Activated CD8-positive, alpha-beta T cell treated with anti-CD3 and anti-CD28 coated beads, Interleukin-2, amount 10 ng/mL, durations not matched to agents 7 days and 5 days (primary cell): ENCODE data around the gene DUSP5. TPM values are rescaled to one million over a fixed set of nuclear protein-coding genes. Genes with fewer than 3 reads are reported as not detected.

Experiments
- ATAC-seq: fragments of 150-1000 bp; cut with Tn5 transposase; one replicate; pipeline ENCODE4 v1.10.0; 2021; ENCODE audit warnings: moderate library complexity
- CTCF ChIA-PET: fragments of 350-600 bp; sonication (Branson Sonifier 250); formaldehyde crosslinking; loops from one replicate; lab custom pipeline; 2021; ENCODE audit warnings: antibody characterized with exemption; lab: Charles Lee
- POLR2A ChIA-PET: fragments of 350-600 bp; sonication (Branson Sonifier 250); formaldehyde crosslinking; loops from one replicate; lab custom pipeline; 2021; ENCODE audit warnings: antibody characterized with exemption; lab: Charles Lee
- DNase-seq: peaks from one replicate; pipeline ENCODE4 v3.0.0-alpha.2; 2020
- H3K27ac Mint-ChIP-seq: one replicate; pipeline ENCODE4 v1.8.0; 2021; ENCODE audit warnings: mild to moderate bottlenecking, mixed read lengths
- H3K27me3 Mint-ChIP-seq: one replicate; pipeline ENCODE4 v1.8.0; 2021; ENCODE audit warnings: low read depth, mixed read lengths
- H3K36me3 Mint-ChIP-seq: one replicate; pipeline ENCODE4 v1.8.0; 2021; ENCODE audit warnings: low read depth, mixed read lengths
- H3K4me1 Mint-ChIP-seq: one replicate; pipeline ENCODE4 v1.8.0; 2021; ENCODE audit warnings: low read depth, mixed read lengths
- H3K4me3 Mint-ChIP-seq: one replicate; pipeline ENCODE4 v1.8.0; 2021; ENCODE audit warnings: mild to moderate bottlenecking, mixed read lengths
- H3K9me3 Mint-ChIP-seq: one replicate; pipeline ENCODE4 v1.8.0; 2022; ENCODE audit warnings: mixed read lengths; ENCODE audit not compliant: insufficient read depth
- total RNA-seq, 2 experiments: library from RNA; stranded (reverse); gene quantifications; one replicate each; pipeline ENCODE4 v1.2.3, GENCODE V29; 2021

Gene DUSP5
- total RNA-seq, 2 experiments from 2014 or later, result 26.8 to 27.8 TPM

GRCh38 chr10:110483633-110484032 is 14.1 kb upstream of the DUSP5 start:
- CTCF ChIA-PET, result interaction anchor here (0.8 to 1.6 kb wide), 3 partner anchors 9 to 129 kb away, joined by 3 to 4 read pairs (median 3); no protein-coding TSS in a partner anchor
- Mint-ChIP-seq H3K36me3 (no peaks in the 10 kb centered on the region), H3K4me1 (peaks cover under 1% of the 10 kb centered on the region), H3K9me3 (no peaks in the 10 kb centered on the region), H3K27me3 (peaks cover 9% of the 10 kb centered on the region), H3K4me3 (no peak overlapping the region), H3K27ac (no peak overlapping the region)
- ATAC-seq (no peak), DNase-seq (no peak)
- POLR2A ChIA-PET, result no interaction called here

GRCh38 chr10:110485541-110485940 is 12.2 kb upstream of the DUSP5 start:
- no peak for ATAC-seq
- CTCF ChIA-PET, result interaction anchor here (1.2 to 1.4 kb wide), 2 partner anchors 61 to 131 kb away, joined by 3 to 6 read pairs; no protein-coding TSS in a partner anchor

GRCh38 chr10:110486680-110487410 is 10.9 kb upstream of the DUSP5 start:
- CTCF ChIA-PET, result interaction anchor here (1.2 kb wide), 1 partner anchor 60 kb away, joined by 3 read pairs; no protein-coding TSS in a partner anchor
- no peaks in the 10 kb centered on the region for H3K9me3 Mint-ChIP-seq
- no peak overlapping the region for H3K27ac Mint-ChIP-seq
- no peak overlapping the region for H3K4me3 Mint-ChIP-seq
- peaks cover 11% of the 10 kb centered on the region for H3K27me3 Mint-ChIP-seq
- no peaks in the 10 kb centered on the region for H3K36me3 Mint-ChIP-seq
- POLR2A ChIA-PET, result interaction anchor here (0.6 kb wide), 1 partner anchor 10 kb away, joined by 4 read pairs; no protein-coding TSS in a partner anchor
- H3K4me1 Mint-ChIP-seq, result peaks cover 9% of the 10 kb centered on the region
- ATAC-seq, result no peak
- no peak for DNase-seq

More at GRCh38 chr10:110485541-110485940, 12.2 kb upstream of the DUSP5 start:
- Mint-ChIP-seq H3K27me3 (peaks cover 14% of the 10 kb centered on the region), H3K4me1 (peaks cover 9% of the 10 kb centered on the region), H3K27ac (no peak overlapping the region), H3K4me3 (no peak overlapping the region), H3K9me3 (no peaks in the 10 kb centered on the region), H3K36me3 (no peaks in the 10 kb centered on the region)
- DNase-seq, result no peak
- POLR2A ChIA-PET, result no interaction called here

GRCh38 chr10:110487411-110488331 is 10.0 kb upstream of the DUSP5 start:
- peaks cover 9% of the 10 kb centered on the region for H3K27me3 Mint-ChIP-seq
- POLR2A ChIA-PET, result no interaction called here
- ATAC-seq, result no peak
- no peak overlapping the region for H3K27ac Mint-ChIP-seq
- H3K4me1 Mint-ChIP-seq, result peaks cover 9% of the 10 kb centered on the region
- no peaks in the 10 kb centered on the region for H3K9me3 Mint-ChIP-seq
- no peak for DNase-seq
- CTCF ChIA-PET, result interaction anchor here (1.0 to 1.2 kb wide), 2 partner anchors 59 kb away, joined by 3 to 4 read pairs; no protein-coding TSS in a partner anchor
- H3K4me3 Mint-ChIP-seq, result no peak overlapping the region
- H3K36me3 Mint-ChIP-seq, result no peaks in the 10 kb centered on the region

- ChIA-PET POLR2A (no interaction called here), CTCF (interaction anchor here (1.0 kb wide), 1 partner anchor 59 kb away, joined by 4 read pairs; no protein-coding TSS in a partner anchor)
- no peak for ATAC-seq
- Mint-ChIP-seq H3K36me3 (no peaks in the 10 kb centered on the region), H3K4me1 (peaks cover 9% of the 10 kb centered on the region), H3K4me3 (no peak overlapping the region), H3K9me3 (no peaks in the 10 kb centered on the region), H3K27me3 (peaks cover 9% of the 10 kb centered on the region), H3K27ac (no peak overlapping the region)
- DNase-seq, result no peak
Measured at GRCh38 chr10:110488332-110488681, 9.4 kb upstream of the DUSP5 start.

GRCh38 chr10:110488940-110489339 is 8.8 kb upstream of the DUSP5 start:
- POLR2A ChIA-PET, result interaction anchor here (0.7 kb wide), 1 partner anchor 9 kb away, joined by 4 read pairs; no protein-coding TSS in a partner anchor
- no peak overlapping the region for H3K27ac Mint-ChIP-seq
- H3K9me3 Mint-ChIP-seq, result no peaks in the 10 kb centered on the region
- DNase-seq (no peak), ATAC-seq (no peak)
- CTCF ChIA-PET, result interaction anchor here (1.0 kb wide), 1 partner anchor 58 kb away, joined by 4 read pairs; no protein-coding TSS in a partner anchor
- no peak overlapping the region for H3K4me3 Mint-ChIP-seq
- H3K36me3 Mint-ChIP-seq, result peaks cover 3% of the 10 kb centered on the region
- peaks cover 9% of the 10 kb centered on the region for H3K27me3 Mint-ChIP-seq
- peaks cover 9% of the 10 kb centered on the region for H3K4me1 Mint-ChIP-seq

GRCh38 chr10:110490640-110491039 is 7.1 kb upstream of the DUSP5 start:
- no peaks in the 10 kb centered on the region for H3K9me3 Mint-ChIP-seq
- ATAC-seq, result no peak
- no peak for DNase-seq
- CTCF ChIA-PET, result no interaction called here
- peaks cover 9% of the 10 kb centered on the region for H3K27me3 Mint-ChIP-seq
- H3K36me3 Mint-ChIP-seq, result peaks cover 4% of the 10 kb centered on the region
- H3K4me1 Mint-ChIP-seq, result peaks cover 10% of the 10 kb centered on the region
- no peak overlapping the region for H3K4me3 Mint-ChIP-seq
- POLR2A ChIA-PET, result no interaction called here
- H3K27ac Mint-ChIP-seq, result no peak overlapping the region

GRCh38 chr10:110491346-110491745 is 6.4 kb upstream of the DUSP5 start:
- ATAC-seq (no peak), DNase-seq (no peak)
- Mint-ChIP-seq H3K27me3 (peaks cover 9% of the 10 kb centered on the region), H3K27ac (no peak overlapping the region), H3K36me3 (peaks cover 4% of the 10 kb centered on the region), H3K9me3 (no peaks in the 10 kb centered on the region), H3K4me1 (peaks cover 17% of the 10 kb centered on the region), H3K4me3 (no peak overlapping the region)
- CTCF ChIA-PET, result interaction anchor here (1.0 to 1.9 kb wide), 3 partner anchors 9 to 54 kb away, joined by 3 to 5 read pairs (median 4); no protein-coding TSS in a partner anchor
- POLR2A ChIA-PET, result interaction anchor here (0.6 kb wide), 1 partner anchor 198 kb away, joined by 6 read pairs; no protein-coding TSS in a partner anchor

- ATAC-seq, result no peak
- no peak for DNase-seq
- ChIA-PET POLR2A (no interaction called here), CTCF (interaction anchor here (0.8 to 1.9 kb wide), 5 partner anchors 8 to 138 kb away, joined by 3 to 5 read pairs (median 4); no protein-coding TSS in a partner anchor)
- Mint-ChIP-seq H3K4me1 (peaks cover 26% of the 10 kb centered on the region), H3K27ac (no peak overlapping the region), H3K4me3 (no peak overlapping the region), H3K36me3 (peaks cover 4% of the 10 kb centered on the region), H3K9me3 (no peaks in the 10 kb centered on the region), H3K27me3 (peaks cover 9% of the 10 kb centered on the region)
Measured at GRCh38 chr10:110492069-110492822, 5.5 kb upstream of the DUSP5 start.

- no peak for DNase-seq
- peaks cover 6% of the 10 kb centered on the region for H3K36me3 Mint-ChIP-seq
- peaks cover 26% of the 10 kb centered on the region for H3K4me1 Mint-ChIP-seq
- no peak overlapping the region for H3K27ac Mint-ChIP-seq
- no peak overlapping the region for H3K4me3 Mint-ChIP-seq
- peaks cover 2% of the 10 kb centered on the region for H3K27me3 Mint-ChIP-seq
- ATAC-seq, result no peak
- CTCF ChIA-PET, result interaction anchor here (0.9 to 1.0 kb wide), 2 partner anchors 18 to 141 kb away, joined by 3 read pairs; no protein-coding TSS in a partner anchor
- POLR2A ChIA-PET, result interaction anchor here (1.0 to 1.1 kb wide), 2 partner anchors 10 to 132 kb away, joined by 3 read pairs; no protein-coding TSS in a partner anchor
- H3K9me3 Mint-ChIP-seq, result no peaks in the 10 kb centered on the region
Measured at GRCh38 chr10:110493832-110494426, 3.8 kb upstream of the DUSP5 start.
